ENCODE data around the gene TIMP2.

The TIMP2 gene

DNA sequence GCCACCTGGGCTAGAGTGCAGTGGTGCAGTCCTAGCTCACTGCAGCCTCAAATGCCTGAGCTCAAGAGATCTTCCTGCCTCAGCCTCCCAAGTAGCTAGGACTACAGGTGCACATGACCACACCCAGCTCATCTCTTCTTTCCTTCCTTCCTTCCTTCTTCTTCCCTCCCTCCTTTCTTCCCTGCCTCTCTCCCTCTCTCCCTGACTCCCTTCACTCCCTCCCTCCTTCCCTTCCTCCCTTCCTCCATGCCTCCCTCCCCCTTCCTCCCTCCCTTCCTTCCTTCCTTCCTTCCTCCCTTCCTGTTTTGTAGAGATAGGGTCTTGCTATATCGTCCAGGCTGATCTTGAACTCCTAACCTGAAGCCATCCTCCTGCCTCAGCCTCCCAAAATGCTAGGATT lies 61.1 kb downstream of the TIMP2 start:
- TF ChIP-seq, protein P1, sequence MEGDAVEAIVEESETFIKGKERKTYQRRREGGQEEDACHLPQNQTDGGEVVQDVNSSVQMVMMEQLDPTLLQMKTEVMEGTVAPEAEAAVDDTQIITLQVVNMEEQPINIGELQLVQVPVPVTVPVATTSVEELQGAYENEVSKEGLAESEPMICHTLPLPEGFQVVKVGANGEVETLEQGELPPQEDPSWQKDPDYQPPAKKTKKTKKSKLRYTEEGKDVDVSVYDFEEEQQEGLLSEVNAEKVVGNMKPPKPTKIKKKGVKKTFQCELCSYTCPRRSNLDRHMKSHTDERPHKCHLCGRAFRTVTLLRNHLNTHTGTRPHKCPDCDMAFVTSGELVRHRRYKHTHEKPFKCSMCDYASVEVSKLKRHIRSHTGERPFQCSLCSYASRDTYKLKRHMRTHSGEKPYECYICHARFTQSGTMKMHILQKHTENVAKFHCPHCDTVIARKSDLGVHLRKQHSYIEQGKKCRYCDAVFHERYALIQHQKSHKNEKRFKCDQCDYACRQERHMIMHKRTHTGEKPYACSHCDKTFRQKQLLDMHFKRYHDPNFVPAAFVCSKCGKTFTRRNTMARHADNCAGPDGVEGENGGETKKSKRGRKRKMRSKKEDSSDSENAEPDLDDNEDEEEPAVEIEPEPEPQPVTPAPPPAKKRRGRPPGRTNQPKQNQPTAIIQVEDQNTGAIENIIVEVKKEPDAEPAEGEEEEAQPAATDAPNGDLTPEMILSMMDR (IDR thresholded peaks at IDR 0.05; ENCODE audit: low read length, missing control alignments): no peak
- DNase-seq (ENCODE audit: low read depth): no peak
- no peak overlapping the region for H3K4me3 ChIP-seq (replicated peaks; ENCODE audit: low read depth, low read length)

DNA sequence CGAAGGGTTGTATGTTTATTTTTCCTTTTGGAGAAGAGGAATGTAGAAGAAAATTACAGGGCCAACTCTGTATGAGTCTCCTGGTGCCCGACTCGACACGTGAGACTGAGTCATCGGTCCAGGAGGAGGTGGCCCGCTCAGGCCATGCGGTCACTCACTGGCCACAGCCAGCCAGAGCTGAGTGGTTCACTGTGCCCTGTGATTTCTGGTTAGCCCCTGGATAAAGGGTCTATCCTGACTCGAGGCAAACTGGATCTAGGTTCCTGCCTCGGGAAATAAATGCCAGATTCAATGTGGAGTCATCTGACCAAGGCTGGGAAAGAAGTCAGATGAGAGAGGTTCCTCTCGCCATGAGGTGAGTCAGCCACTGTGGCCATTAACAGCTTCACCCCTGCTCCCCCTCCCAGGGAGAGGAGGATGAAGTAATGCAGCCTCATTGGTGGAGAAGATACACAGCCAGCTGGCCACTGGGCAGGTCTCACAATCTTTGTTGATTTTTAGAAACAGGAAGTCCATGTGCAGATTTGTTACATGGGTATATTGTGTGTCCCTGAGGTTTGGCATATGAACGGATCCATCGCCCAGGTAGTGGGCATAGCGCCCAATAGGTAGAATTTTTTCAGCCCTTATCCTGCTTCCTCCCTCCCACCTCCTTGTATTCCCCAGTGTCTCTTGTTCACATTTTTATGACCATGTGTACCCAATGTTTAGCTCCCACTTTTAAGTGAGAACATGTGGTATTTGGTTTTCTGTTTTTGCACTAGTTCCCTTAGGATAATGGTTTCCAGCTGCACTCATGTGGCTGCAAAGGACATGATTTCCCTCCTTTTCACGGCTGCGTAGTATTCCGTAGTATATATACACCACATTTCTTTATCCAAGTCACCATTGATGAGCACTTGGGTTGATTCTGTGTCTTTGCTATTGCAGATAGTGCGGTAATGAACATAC lies 62.8 kb downstream of the TIMP2 start:
- H3K4me3 ChIP-seq (replicated peaks; ENCODE audit: low read depth, low read length): no peak overlapping the region
- TF ChIP-seq, protein P1 (IDR thresholded peaks at IDR 0.05; ENCODE audit: low read length, missing control alignments): no peak
- peak; percentile 95 for DNase-seq (ENCODE audit: low read depth)

DNA sequence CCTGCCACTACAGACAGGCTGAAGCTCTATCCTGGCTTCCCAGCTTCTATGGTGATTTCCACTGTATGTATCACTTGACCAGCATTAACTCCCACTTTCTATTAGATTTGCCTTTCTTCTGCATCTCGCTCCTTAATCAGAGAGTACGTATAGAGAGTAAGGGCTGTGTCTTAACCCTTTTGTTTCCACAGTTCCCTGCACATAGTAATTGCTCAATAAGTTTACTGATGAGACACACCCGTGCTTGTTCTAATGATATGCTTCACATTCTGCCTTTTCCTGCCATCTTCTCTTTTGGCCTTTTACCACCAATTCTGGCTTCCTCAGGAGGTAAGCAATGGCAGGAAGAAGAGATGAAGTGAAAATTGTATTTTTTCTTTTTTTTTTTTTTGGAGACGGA lies 64.0 kb downstream of the TIMP2 start:
- TF ChIP-seq, protein P1 (IDR thresholded peaks at IDR 0.05; ENCODE audit: low read length, missing control alignments): no peak

DNA sequence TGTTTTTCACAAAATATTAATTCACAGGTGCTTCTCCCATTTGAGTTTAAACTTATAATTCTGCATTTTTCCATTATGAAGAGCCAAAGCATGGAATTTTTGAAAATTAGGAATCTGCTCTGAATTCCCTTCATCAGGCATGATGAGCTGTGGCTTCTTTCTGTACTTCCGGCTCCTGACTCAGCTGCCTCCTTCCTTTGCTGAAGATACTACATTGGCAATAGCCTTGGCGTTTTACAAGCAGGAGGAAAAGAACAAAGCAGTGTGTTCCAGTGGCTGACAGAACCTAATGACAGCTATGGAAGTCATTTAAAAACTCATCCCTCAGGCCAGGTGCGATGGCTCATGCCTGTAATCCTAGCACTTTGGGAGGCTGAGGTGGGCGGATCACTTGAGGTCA lies 66.1 kb downstream of the TIMP2 start:
- no peak overlapping the region for H3K4me3 ChIP-seq (replicated peaks; ENCODE audit: low read depth, low read length)
- TF ChIP-seq, protein P1 (IDR thresholded peaks at IDR 0.05; ENCODE audit: low read length, missing control alignments): no peak
- DNase-seq (ENCODE audit: low read depth): no peak

More for the DNA sequence above, 64.0 kb downstream of the TIMP2 start:
- no peak for DNase-seq (ENCODE audit: low read depth)
- no peak overlapping the region for H3K4me3 ChIP-seq (replicated peaks; ENCODE audit: low read depth, low read length)

DNA sequence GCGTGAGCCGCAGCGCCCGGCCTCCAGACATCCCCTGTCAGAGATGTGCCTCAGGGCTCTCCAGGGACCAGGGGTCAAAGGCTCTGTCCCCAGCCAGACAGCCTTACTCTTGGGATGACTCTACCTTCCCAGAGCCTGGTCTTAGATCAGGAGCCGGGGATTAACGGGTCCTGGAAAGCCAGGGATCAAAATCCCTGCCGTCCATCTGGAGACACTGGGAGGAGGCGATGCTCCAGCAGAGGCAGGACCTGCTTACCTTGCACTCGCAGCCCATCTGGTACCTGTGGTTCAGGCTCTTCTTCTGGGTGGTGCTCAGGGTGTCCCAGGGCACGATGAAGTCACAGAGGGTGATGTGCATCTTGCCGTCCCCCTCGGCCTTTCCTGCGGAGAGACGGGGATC lies 67.9 kb downstream of the TIMP2 start:
- H3K4me3 ChIP-seq (replicated peaks; ENCODE audit: low read depth, low read length): no peak overlapping the region
- DNase-seq (ENCODE audit: low read depth): no peak
- TF ChIP-seq, protein P1 (IDR thresholded peaks at IDR 0.05; ENCODE audit: low read length, missing control alignments): no peak

DNA sequence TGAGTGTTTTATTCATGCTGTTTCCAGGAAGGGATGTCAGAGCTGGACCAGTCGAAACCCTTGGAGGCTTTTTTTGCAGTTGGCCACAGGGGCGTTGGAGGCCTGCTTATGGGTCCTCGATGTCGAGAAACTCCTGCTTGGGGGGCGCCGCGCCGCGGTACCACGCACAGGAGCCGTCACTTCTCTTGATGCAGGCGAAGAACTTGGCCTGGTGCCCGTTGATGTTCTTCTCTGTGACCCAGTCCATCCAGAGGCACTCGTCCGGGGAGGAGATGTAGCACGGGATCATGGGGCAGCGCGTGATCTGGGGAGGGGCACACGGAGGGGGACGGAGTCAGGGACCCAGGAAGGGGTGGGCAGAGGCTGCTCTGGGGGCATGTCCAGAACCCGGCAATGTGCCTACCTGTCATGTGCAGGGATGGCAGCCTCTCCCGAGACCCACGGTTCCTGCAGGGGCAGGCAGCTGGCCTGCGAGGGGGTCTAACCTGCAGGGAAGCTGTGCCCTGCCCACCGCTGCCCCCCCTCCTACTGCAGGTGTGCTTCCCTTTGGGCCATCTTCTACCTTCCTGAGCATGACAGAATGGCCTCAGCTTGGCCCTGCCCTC lies 69.5 kb downstream of the TIMP2 start:
- DNase-seq (ENCODE audit: low read depth): no peak
- TF ChIP-seq, protein P1 (IDR thresholded peaks at IDR 0.05; ENCODE audit: low read length, missing control alignments): no peak
- no peak overlapping the region for H3K4me3 ChIP-seq (replicated peaks; ENCODE audit: low read depth, low read length)

Measured in fibroblast of pulmonary artery (primary cell).